Measurements from ENCODE around the gene TMEM132D. TPM values are rescaled to one million over a fixed set of nuclear protein-coding genes. Genes with fewer than 3 reads are reported as not detected.

The TMEM132D gene
- total and polyA plus RNA-seq, 2 of the 8 experiments (the other 6 are each of a cell fraction or from before 2014, with no cell fraction given), result 3.5 to 10.1 TPM

DNA sequence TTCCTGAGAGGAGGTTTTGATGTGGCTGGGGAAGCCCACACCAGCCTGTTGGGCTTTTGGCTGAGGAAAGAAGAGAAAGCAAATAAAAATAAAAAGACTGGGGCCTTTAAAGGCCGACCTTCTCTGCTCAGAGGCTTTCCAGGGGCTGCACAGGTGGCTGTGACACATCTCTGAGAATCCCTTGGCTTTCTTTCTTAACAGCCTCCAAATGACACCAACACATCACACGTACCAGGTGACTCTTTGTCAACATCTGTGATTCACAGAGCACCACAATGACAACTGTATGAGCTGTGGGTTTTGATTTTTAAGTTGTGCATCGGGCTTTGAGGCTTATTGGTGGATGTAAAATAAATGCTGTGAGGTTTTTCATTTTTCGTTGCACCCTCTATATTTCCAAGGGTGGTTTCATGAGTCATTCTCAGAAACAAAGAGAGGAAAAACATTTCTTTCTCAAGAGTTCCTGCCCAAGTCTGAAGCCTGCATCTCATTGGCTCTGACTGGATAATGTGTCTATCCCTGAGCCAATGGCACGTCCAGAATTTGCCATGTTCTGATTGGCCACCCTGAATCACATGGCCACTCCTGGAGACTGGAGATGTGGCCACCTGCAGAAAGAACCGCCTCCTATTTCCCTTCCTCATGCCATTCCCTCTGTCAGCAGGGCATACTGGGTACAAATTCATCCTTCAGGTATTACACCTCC is 701.6 kb downstream of the TMEM132D start:
- no peak overlapping the region for H2AFZ ChIP-seq (ENCODE audit: low read length)
- no peak for FAIRE-seq

More for the DNA sequence above, 701.6 kb downstream of the TMEM132D start:
- H3K27me3 ChIP-seq (replicated peaks in 1 of 4; ENCODE audit: control insufficient read depth in 3 of 4, extremely low read depth in 1 of 4, insufficient read depth in 3 of 4, low read length in 3 of 4), result no peaks in the 10 kb centered on the region
- H3K4me3 ChIP-seq (ENCODE audit: extremely low read depth in 1 of 4, insufficient read depth in 2 of 4, low read depth in 3 of 4, low read length in 4 of 4), result no peak overlapping the region
- H3K18ac ChIP-seq (ENCODE audit: extremely low read depth, low read length), result no peak overlapping the region
- no peaks in the 10 kb centered on the region for H3K36me3 ChIP-seq (ENCODE audit: control insufficient read depth in 2 of 4, insufficient read depth in 4 of 4, low read length in 3 of 4)
- no peaks in the 10 kb centered on the region for H3K79me1 ChIP-seq (ENCODE audit: low read depth, low read length)
- H3K4me1 ChIP-seq (replicated peaks in 1 of 4; ENCODE audit: control insufficient read depth in 3 of 4, insufficient read depth in 4 of 4, low read length in 3 of 4), result no peaks in the 10 kb centered on the region
- H4K8ac ChIP-seq (ENCODE audit: extremely low read depth, insufficient read depth, low read length), result no peak overlapping the region
- H4K91ac ChIP-seq (replicated peaks; ENCODE audit: insufficient read length, low read length), result no peak overlapping the region
- H2BK12ac ChIP-seq (ENCODE audit: low read depth, low read length), result no peak overlapping the region
- no peak for TF ChIP-seq SRF (IDR thresholded peaks at IDR 0.05; ENCODE audit: low read depth, low read length)
- TF ChIP-seq, protein P1, sequence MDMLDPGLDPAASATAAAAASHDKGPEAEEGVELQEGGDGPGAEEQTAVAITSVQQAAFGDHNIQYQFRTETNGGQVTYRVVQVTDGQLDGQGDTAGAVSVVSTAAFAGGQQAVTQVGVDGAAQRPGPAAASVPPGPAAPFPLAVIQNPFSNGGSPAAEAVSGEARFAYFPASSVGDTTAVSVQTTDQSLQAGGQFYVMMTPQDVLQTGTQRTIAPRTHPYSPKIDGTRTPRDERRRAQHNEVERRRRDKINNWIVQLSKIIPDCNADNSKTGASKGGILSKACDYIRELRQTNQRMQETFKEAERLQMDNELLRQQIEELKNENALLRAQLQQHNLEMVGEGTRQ (IDR thresholded peaks at IDR 0.05; ENCODE audit: low read length), result 0 out of 2 replicates have a peak, but pooled peaks have one; percentile 38
- POLR2A ChIA-PET (ENCODE audit: partially characterized antibody), result no interaction called here
- no peak overlapping the region for H2BK5ac ChIP-seq (ENCODE audit: low read depth, low read length)
- WGBS, 2 experiments (ENCODE audit: extremely low coverage in 1 of 2, insufficient coverage in 1 of 2, insufficient read length in 1 of 2, insufficient replicate concordance in 2 of 2, low coverage in 1 of 2, low lambda C conversion rate in 2 of 2, missing lambda C conversion rate in 1 of 2), result 74% methylated on average over 6 of the region's 6 CpGs; no CpG with 5 or more reads in 1 of the 2 experiments
- no peaks in the 10 kb centered on the region for H4K20me1 ChIP-seq (replicated peaks in 1 of 2; ENCODE audit: control insufficient read depth in 1 of 2, insufficient read depth in 2 of 2, low read length in 2 of 2)
- H4K5ac ChIP-seq (ENCODE audit: insufficient read length, low read depth, low read length), result no peak overlapping the region
- no peak overlapping the region for H3K4ac ChIP-seq (replicated peaks; ENCODE audit: insufficient read length, low read depth, low read length)
- no peak overlapping the region for H3K27ac ChIP-seq (ENCODE audit: low read depth, low read length)
- H3K9ac ChIP-seq (replicated peaks in 1 of 4; ENCODE audit: extremely low read depth in 1 of 4, low read depth in 3 of 4, low read length in 3 of 4), result no peak overlapping the region
- H2BK15ac ChIP-seq (ENCODE audit: low read length), result no peak overlapping the region
- no peaks in the 10 kb centered on the region; the same call in 1 of the 2 replicates for H3K23me2 ChIP-seq (ENCODE audit: low read depth, low read length)
- no peak overlapping the region for H3K4me2 ChIP-seq (ENCODE audit: insufficient read depth in 1 of 2, low read depth in 2 of 2, low read length in 2 of 2)
- H3K56ac ChIP-seq (replicated peaks; ENCODE audit: insufficient read length, low read depth, low read length), result no peak overlapping the region
- no peaks in the 10 kb centered on the region for H3K79me2 ChIP-seq (ENCODE audit: control insufficient read depth in 1 of 2, insufficient read depth in 2 of 2, low read length in 2 of 2)
- DNase-seq (ENCODE audit: low read depth in 1 of 2, low spot score in 2 of 2), result no peak
- no peak overlapping the region for H3K23ac ChIP-seq (ENCODE audit: insufficient read length)
- no peak overlapping the region for H2AK5ac ChIP-seq (ENCODE audit: low read depth, low read length)
- no peaks in the 10 kb centered on the region for H3K9me3 ChIP-seq (ENCODE audit: insufficient read depth in 2 of 2, low read depth in 1 of 2, low read length in 1 of 2)
- no peak overlapping the region for H2BK20ac ChIP-seq (ENCODE audit: low read length)
- CTCF ChIA-PET (ENCODE audit: partially characterized antibody), result interaction anchor here (1.4 to 1.7 kb wide), 2 partner anchors 8 to 12 kb away, joined by 4 to 5 read pairs; no protein-coding TSS in a partner anchor
- H2BK120ac ChIP-seq (replicated peaks; ENCODE audit: low read depth, low read length), result no peak overlapping the region
- H3K14ac ChIP-seq (ENCODE audit: insufficient read length), result no peak overlapping the region

Measured in H1 (cell line).